Smooth muscle cell (in vitro differentiated cells): Measurements from ENCODE around the gene CHIC2. TPM values are rescaled to one million over a fixed set of nuclear protein-coding genes. Genes with fewer than 3 reads are reported as not detected.

Experiments
- DNase-seq: peaks from one replicate; lab custom pipeline; 2025; ENCODE audit not compliant: unreplicated experiment; lab: John Stamatoyannopoulos, UW
- H2AFZ ChIP-seq: fragments of 200-600 bp; sonication (generic); 2 replicates; pipeline ENCODE4 v1.6.0; 2016; ENCODE audit warnings: antibody characterized with exemption, low read depth, mild to moderate bottlenecking
- H3F3A ChIP-seq: fragments of 200-600 bp; sonication (generic); 2 replicates; pipeline ENCODE4 v1.6.0; 2017; ENCODE audit warnings: antibody characterized with exemption, low read depth
- H3K27ac ChIP-seq: fragments of 200-600 bp; sonication (generic); 2 replicates; pipeline ENCODE4 v1.5.1; 2016; ENCODE audit warnings: low read depth, mild to moderate bottlenecking
- H3K27me3 ChIP-seq: fragments of 200-600 bp; sonication (generic); 2 replicates; pipeline ENCODE4 v1.6.1; 2016; ENCODE audit warnings: low read depth, mild to moderate bottlenecking
- H3K36me3 ChIP-seq: fragments of 200-600 bp; sonication (generic); 2 replicates; pipeline ENCODE4 v1.5.1; 2016; ENCODE audit warnings: low read depth
- H3K4me1 ChIP-seq: fragments of 200-600 bp; sonication (generic); 2 replicates; pipeline ENCODE4 v1.5.1; 2016; ENCODE audit warnings: low read depth
- H3K4me2 ChIP-seq: fragments of 200-600 bp; sonication (generic); 2 replicates; pipeline ENCODE4 v1.6.0; 2016; ENCODE audit warnings: mild to moderate bottlenecking
- H3K4me3 ChIP-seq: fragments of 200-600 bp; sonication (generic); 2 replicates; pipeline ENCODE4 v1.5.1; 2016; ENCODE audit warnings: mild to moderate bottlenecking
- H3K79me2 ChIP-seq: fragments of 200-600 bp; sonication (generic); 2 replicates; pipeline ENCODE4 v1.6.0; 2016; ENCODE audit warnings: low read depth, mild to moderate bottlenecking
- H3K9ac ChIP-seq: fragments of 200-600 bp; sonication (generic); 2 replicates; pipeline ENCODE4 v1.6.0; 2016; ENCODE audit warnings: low read depth
- H3K9me3 ChIP-seq: fragments of 200-600 bp; sonication (generic); replicated peaks from 2 replicates; pipeline ENCODE4 v1.5.1; 2016; ENCODE audit warnings: low read depth
- H4K20me1 ChIP-seq: fragments of 200-600 bp; sonication (generic); 2 replicates; pipeline ENCODE4 v1.6.0; 2016; ENCODE audit warnings: low read depth
- WGBS: methylation state at CpG from one replicate; pipeline ENCODE4 v1.1.7; 2016; ENCODE audit warnings: low lambda C conversion rate; 5-methylcytosine and 5-hydroxymethylcytosine counted together
- polyA plus RNA-seq: library from polyadenylated mRNA; unstranded; fragments of >200 nt; fragmentation: Nextera tagmentation; extraction: Ambion mirVana; gene quantifications from 2 replicates; pipeline ENCODE4 v1.2.1, GENCODE V29; 2016
- total RNA-seq: library from RNA; depleted of rRNA; stranded (reverse); fragments of >200 nt; gene quantifications from 2 replicates; pipeline ENCODE4 v1.2.3, GENCODE V29; 2014
- TF ChIP-seq, protein P1 (sequence below): fragments of 200-600 bp; sonication (generic); IDR thresholded peaks from 2 replicates; pipeline ENCODE4 v1.5.1; 2017; ENCODE audit warnings: borderline replicate concordance, mild to moderate bottlenecking, antibody characterized with exemption; ENCODE audit not compliant: insufficient read depth, poor library complexity, severe bottlenecking

CHIC2 gene
- total and polyA plus RNA-seq, 2 experiments from 2014 or later = 52.2 to 61.0 TPM

DNA sequence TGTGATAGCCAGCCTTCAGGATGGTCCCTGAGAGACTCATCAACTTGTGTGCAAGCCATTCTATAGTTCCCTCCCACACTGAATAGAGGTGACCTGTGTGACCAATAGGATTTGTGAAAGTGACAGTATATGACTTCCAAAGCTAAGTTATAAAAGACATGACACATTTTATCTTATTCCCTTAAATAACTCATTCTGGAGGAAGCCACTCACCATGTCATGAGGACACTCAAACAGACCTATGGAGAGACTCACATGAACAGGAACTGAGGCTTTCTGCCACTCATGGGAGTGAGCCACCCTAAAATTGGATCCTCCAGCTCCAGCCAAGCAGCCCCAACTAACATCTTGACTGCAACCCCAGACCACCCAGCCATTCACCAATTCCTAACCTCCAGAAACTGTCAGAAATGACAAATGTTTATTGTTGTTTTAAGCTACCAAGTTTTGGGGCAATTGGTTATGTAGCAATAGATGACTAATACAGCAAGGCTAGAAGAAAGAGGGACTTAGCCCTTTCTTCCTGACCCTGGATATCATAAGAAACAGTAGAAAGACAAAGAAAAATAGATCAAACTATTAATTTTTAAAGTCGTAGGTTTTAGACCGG lies 9.0 kb upstream of the CHIC2 start:
- TF ChIP-seq, protein P1, sequence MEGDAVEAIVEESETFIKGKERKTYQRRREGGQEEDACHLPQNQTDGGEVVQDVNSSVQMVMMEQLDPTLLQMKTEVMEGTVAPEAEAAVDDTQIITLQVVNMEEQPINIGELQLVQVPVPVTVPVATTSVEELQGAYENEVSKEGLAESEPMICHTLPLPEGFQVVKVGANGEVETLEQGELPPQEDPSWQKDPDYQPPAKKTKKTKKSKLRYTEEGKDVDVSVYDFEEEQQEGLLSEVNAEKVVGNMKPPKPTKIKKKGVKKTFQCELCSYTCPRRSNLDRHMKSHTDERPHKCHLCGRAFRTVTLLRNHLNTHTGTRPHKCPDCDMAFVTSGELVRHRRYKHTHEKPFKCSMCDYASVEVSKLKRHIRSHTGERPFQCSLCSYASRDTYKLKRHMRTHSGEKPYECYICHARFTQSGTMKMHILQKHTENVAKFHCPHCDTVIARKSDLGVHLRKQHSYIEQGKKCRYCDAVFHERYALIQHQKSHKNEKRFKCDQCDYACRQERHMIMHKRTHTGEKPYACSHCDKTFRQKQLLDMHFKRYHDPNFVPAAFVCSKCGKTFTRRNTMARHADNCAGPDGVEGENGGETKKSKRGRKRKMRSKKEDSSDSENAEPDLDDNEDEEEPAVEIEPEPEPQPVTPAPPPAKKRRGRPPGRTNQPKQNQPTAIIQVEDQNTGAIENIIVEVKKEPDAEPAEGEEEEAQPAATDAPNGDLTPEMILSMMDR = no peak
- Histone ChIP-seq H3K27ac (no peak overlapping the region), H3K36me3 (no peaks in the 10 kb centered on the region), H3K4me2 (no peak overlapping the region), H3K79me2 (no peaks in the 10 kb centered on the region), H3F3A (no peaks in the 10 kb centered on the region), H3K4me3 (no peak overlapping the region), H2AFZ (no peak overlapping the region), H3K27me3 (no peaks in the 10 kb centered on the region), H4K20me1 (no peaks in the 10 kb centered on the region), H3K4me1 (no peaks in the 10 kb centered on the region), H3K9ac (no peak overlapping the region), H3K9me3 (no peaks in the 10 kb centered on the region)
- no peak for DNase-seq
- WGBS = 100% methylated on average over 2 of the region's 2 CpGs

DNA sequence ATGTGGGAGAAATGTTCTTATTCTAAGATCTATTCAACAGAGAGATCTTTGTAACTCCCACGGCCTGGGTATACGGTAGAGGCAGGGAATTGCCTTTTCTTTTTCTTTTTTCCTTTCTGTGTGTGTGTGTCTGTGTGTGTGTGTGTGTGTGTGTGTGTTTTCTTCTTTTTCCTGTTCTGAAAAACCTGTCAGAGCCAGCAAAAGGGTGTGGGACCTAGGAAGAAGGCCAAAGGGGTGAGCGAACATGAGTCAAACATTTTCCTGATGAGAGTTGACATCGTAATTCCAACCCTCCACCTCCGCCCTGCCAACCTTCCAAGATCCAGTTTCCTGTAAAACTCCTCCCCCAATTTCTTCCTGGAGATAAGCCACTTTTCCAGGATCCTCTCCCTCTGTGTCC lies 2.8 kb upstream of the CHIC2 start:
- Histone ChIP-seq H3K36me3 (no peaks in the 10 kb centered on the region), H3F3A (peaks cover 13% of the 10 kb centered on the region), H3K9me3 (no peaks in the 10 kb centered on the region), H3K27me3 (no peaks in the 10 kb centered on the region), H2AFZ (peak overlapping the region; percentile 87), H3K4me1 (peaks cover 21% of the 10 kb centered on the region), H3K9ac (no peak overlapping the region), H3K27ac (peak overlapping the region; percentile 70), H4K20me1 (peaks cover 12% of the 10 kb centered on the region), H3K4me3 (no peak overlapping the region), H3K4me2 (peak overlapping the region; percentile 66), H3K79me2 (peaks cover 21% of the 10 kb centered on the region)
- DNase-seq = no peak
- TF ChIP-seq, protein P1 = no peak
- WGBS = 25% methylated on average over 5 of the region's 5 CpGs

DNA sequence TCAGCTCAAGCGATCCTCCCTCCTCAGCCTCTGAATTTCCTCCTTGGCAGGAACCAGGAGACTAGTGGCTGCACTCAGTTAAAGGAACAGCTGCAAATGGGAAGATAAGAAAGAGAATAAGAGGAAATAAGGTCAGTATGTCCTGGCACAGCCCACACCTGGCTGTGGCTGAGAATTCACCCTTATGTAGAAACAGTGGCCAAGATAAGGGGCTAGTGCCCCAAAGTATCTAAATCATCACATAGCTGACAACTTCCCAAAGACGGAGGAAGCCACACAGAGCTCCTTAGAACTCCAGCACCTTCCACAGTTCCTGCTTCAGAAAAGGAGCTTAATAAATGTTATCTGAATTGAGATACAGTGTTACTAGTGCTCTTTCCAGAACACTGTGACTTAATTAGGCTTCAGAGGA lies 2.3 kb upstream of the CHIC2 start:
- DNase-seq = no peak
- WGBS = 59% methylated on average over 2 of the region's 2 CpGs
- Histone ChIP-seq H3K36me3 (no peaks in the 10 kb centered on the region), H3K27ac (peak overlapping the region; percentile 70), H3F3A (peaks cover 13% of the 10 kb centered on the region), H3K9me3 (no peaks in the 10 kb centered on the region), H4K20me1 (peaks cover 17% of the 10 kb centered on the region), H3K4me1 (peaks cover 25% of the 10 kb centered on the region), H3K9ac (no peak overlapping the region), H3K27me3 (no peaks in the 10 kb centered on the region), H3K4me3 (no peak overlapping the region), H3K4me2 (peak overlapping the region; percentile 66), H2AFZ (peak overlapping the region; percentile 87), H3K79me2 (peaks cover 26% of the 10 kb centered on the region)
- TF ChIP-seq, protein P1 = no peak

DNA sequence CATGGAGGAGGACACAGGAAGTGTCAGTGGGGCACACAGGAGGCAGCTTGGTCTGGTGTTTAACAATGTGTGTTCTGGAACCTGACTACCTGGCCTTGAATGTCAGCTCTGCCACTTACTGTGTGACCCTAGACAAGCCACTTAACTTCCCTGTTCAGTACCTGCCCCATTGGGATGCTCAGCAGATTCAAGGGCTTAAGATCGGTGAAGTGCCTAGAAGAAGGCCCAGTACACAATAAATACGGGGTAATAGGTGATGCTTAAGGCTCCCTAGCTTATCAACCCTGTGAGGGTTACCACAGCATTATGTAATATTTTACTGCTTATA lies 1.6 kb upstream of the CHIC2 start:
- H3K4me1 ChIP-seq = peaks cover 30% of the 10 kb centered on the region
- no peak overlapping the region for H3K4me3 ChIP-seq
- H4K20me1 ChIP-seq = peaks cover 24% of the 10 kb centered on the region
- DNase-seq = no peak
- no peaks in the 10 kb centered on the region for H3K27me3 ChIP-seq
- H3F3A ChIP-seq = peaks cover 13% of the 10 kb centered on the region
- H3K36me3 ChIP-seq = no peaks in the 10 kb centered on the region
- peaks cover 32% of the 10 kb centered on the region for H3K79me2 ChIP-seq
- no peaks in the 10 kb centered on the region for H3K9me3 ChIP-seq
- 91% methylated on average over 2 of the region's 2 CpGs for WGBS
- no peak overlapping the region for H3K4me2 ChIP-seq
- H2AFZ ChIP-seq = no peak overlapping the region
- TF ChIP-seq, protein P1 = no peak
- H3K27ac ChIP-seq = peak overlapping the region; percentile 99
- H3K9ac ChIP-seq = no peak overlapping the region
